Measurements from ENCODE around the gene ALOX12. TPM values are rescaled to one million over a fixed set of nuclear protein-coding genes. Genes with fewer than 3 reads are reported as not detected.
A peak's percentile ranks its signal among the peaks of the same experiment; 100 is the strongest.

The ALOX12 gene
- 0.19 to 0.35 TPM (median 0.22 TPM) in 3 replicates for polyA plus RNA-seq
- not detected for polyA plus RNA-seq (2011; ENCODE audit: low read depth)
- 0.18 and 0.22 TPM in 2 replicates for polyA plus RNA-seq (2011; cell fraction: cytosol; rRNA removed)
- 0.20 and 0.33 TPM in 2 replicates for polyA plus RNA-seq (2011; cell fraction: nucleus; rRNA removed)
- 0.41 and 0.85 TPM in 2 replicates for polyA plus RNA-seq (2012; ENCODE audit: low replicate concordance)
- 0.13 to 0.20 TPM in 2 of 3 replicates, not detected in the other for polyA minus RNA-seq
- not detected for polyA minus RNA-seq (2011; cell fraction: cytosol; rRNA and poly(A)+ RNA removed)
- polyA minus RNA-seq (2011; cell fraction: nucleus; rRNA and poly(A)+ RNA removed), result not detected in 2 replicates

GRCh38 chr17:6995500-6996255, at the start of gene ALOX12:
Gene ALOX12, plus strand, starts transcription at chr17:6996049. Its CDS starts 69 bp downstream, at chr17:6996118.
- Histone ChIP-seq H3K36me3 (ENCODE audit: control insufficient read depth in 2 of 2, extremely low read depth in 1 of 2, insufficient read depth in 2 of 2, low read length in 2 of 2) (peaks cover 4 to 9% of the 10 kb centered on the region in 2 experiments), H3K79me2 (ENCODE audit: control insufficient read depth, insufficient read depth, low read length) (no peaks in the 10 kb centered on the region), H3K4me2 (ENCODE audit: control insufficient read depth, extremely low read depth, insufficient read depth, low read depth, low read length) (peak within 1 kb of the TSS; percentile 82), H3K4me1 (ENCODE audit: control insufficient read depth, extremely low read depth, insufficient read depth, low read length) (peaks cover 8% of the 10 kb centered on the region), H2AFZ (ENCODE audit: control insufficient read depth, low read length) (peak within 1 kb of the TSS; percentile 72), H3K9ac (ENCODE audit: control insufficient read depth, extremely low read depth, insufficient read depth, low read length) (peak within 1 kb of the TSS; percentile 63), H3K9me3 (ENCODE audit: control insufficient read depth, low read depth, low read length) (no peaks in the 10 kb centered on the region), H3K4me3 (ENCODE audit: control insufficient read depth in 2 of 3, extremely low read depth in 1 of 3, insufficient read depth in 2 of 3, low read depth in 1 of 3, low read length in 3 of 3) (peak within 1 kb of the TSS; percentile 58 to 73 (median 59)), H3K9me1 (ENCODE audit: control insufficient read depth, extremely low read depth, insufficient read depth, low read length) (no peaks in the 10 kb centered on the region), H3K27me3 (ENCODE audit: control insufficient read depth, extremely low read depth, insufficient read depth, low read length) (no peaks in the 10 kb centered on the region), H4K20me1 (ENCODE audit: control insufficient read depth, extremely low read depth, insufficient read depth, low read length) (no peaks in the 10 kb centered on the region), H3K27ac (ENCODE audit: control insufficient read depth, insufficient read depth, low read length) (no peak within 1 kb of the TSS)
- TF ChIP-seq, protein P1, sequence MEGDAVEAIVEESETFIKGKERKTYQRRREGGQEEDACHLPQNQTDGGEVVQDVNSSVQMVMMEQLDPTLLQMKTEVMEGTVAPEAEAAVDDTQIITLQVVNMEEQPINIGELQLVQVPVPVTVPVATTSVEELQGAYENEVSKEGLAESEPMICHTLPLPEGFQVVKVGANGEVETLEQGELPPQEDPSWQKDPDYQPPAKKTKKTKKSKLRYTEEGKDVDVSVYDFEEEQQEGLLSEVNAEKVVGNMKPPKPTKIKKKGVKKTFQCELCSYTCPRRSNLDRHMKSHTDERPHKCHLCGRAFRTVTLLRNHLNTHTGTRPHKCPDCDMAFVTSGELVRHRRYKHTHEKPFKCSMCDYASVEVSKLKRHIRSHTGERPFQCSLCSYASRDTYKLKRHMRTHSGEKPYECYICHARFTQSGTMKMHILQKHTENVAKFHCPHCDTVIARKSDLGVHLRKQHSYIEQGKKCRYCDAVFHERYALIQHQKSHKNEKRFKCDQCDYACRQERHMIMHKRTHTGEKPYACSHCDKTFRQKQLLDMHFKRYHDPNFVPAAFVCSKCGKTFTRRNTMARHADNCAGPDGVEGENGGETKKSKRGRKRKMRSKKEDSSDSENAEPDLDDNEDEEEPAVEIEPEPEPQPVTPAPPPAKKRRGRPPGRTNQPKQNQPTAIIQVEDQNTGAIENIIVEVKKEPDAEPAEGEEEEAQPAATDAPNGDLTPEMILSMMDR (optimal IDR thresholded peaks at IDR 0.05 in 1 of 3, IDR thresholded peaks at IDR 0.05 in 1 of 3, conservative IDR thresholded peaks at IDR 0.05 in 1 of 3; ENCODE audit: extremely low read depth in 1 of 3, insufficient read depth in 2 of 3, low read length in 3 of 3), result no peak
- TF ChIP-seq EZH2 (IDR thresholded peaks at IDR 0.05; ENCODE audit: low read length), result no peak
- dilution Hi-C loops (cut with MboI; ENCODE audit: extremely low pct_ligation_motif_present, low sequenced_read_pairs), result no loop called here
- DNase-seq (ENCODE audit: low read depth, low spot score), result peak; percentile 46
- peak; percentile 44 for FAIRE-seq

- Histone ChIP-seq H3K4me2 (ENCODE audit: control insufficient read depth, extremely low read depth, insufficient read depth, low read depth, low read length) (no peak overlapping the region), H3K27ac (ENCODE audit: control insufficient read depth, insufficient read depth, low read length) (no peak overlapping the region), H3K9me1 (ENCODE audit: control insufficient read depth, extremely low read depth, insufficient read depth, low read length) (no peaks in the 10 kb centered on the region), H3K9me3 (ENCODE audit: control insufficient read depth, low read depth, low read length) (no peaks in the 10 kb centered on the region), H3K4me1 (ENCODE audit: control insufficient read depth, extremely low read depth, insufficient read depth, low read length) (no peaks in the 10 kb centered on the region), H4K20me1 (ENCODE audit: control insufficient read depth, extremely low read depth, insufficient read depth, low read length) (no peaks in the 10 kb centered on the region), H3K27me3 (ENCODE audit: control insufficient read depth, extremely low read depth, insufficient read depth, low read length) (no peaks in the 10 kb centered on the region), H3K36me3 (ENCODE audit: control insufficient read depth in 2 of 2, extremely low read depth in 1 of 2, insufficient read depth in 2 of 2, low read length in 2 of 2) (no peaks in the 10 kb centered on the region), H2AFZ (ENCODE audit: control insufficient read depth, low read length) (no peak overlapping the region), H3K4me3 (ENCODE audit: control insufficient read depth in 2 of 3, extremely low read depth in 1 of 3, insufficient read depth in 2 of 3, low read depth in 1 of 3, low read length in 3 of 3) (no peak overlapping the region), H3K79me2 (ENCODE audit: control insufficient read depth, insufficient read depth, low read length) (no peaks in the 10 kb centered on the region), H3K9ac (ENCODE audit: control insufficient read depth, extremely low read depth, insufficient read depth, low read length) (no peak overlapping the region)
- FAIRE-seq (no peak), DNase-seq (ENCODE audit: low read depth, low spot score) (no peak)
- dilution Hi-C loops (cut with MboI; ENCODE audit: extremely low pct_ligation_motif_present, low sequenced_read_pairs), result no loop called here
- TF ChIP-seq, protein P1 (optimal IDR thresholded peaks at IDR 0.05 in 1 of 3, IDR thresholded peaks at IDR 0.05 in 1 of 3, conservative IDR thresholded peaks at IDR 0.05 in 1 of 3; ENCODE audit: extremely low read depth in 1 of 3, insufficient read depth in 2 of 3, low read length in 3 of 3), result no peak
- no peak for TF ChIP-seq EZH2 (IDR thresholded peaks at IDR 0.05; ENCODE audit: low read length)
These were observed 48.1 kb upstream of the ALOX12 start for GRCh38 chr17:6947745-6948144.

Measured in keratinocyte (primary cell).